ENCODE results near the gene ACADSB. TPM values are rescaled to one million over a fixed set of nuclear protein-coding genes. Genes with fewer than 3 reads are reported as not detected.

ACADSB gene
- total RNA-seq, 4 donors from 2014 or later: 8.8 to 20.5 (median 18.1) TPM

DNA sequence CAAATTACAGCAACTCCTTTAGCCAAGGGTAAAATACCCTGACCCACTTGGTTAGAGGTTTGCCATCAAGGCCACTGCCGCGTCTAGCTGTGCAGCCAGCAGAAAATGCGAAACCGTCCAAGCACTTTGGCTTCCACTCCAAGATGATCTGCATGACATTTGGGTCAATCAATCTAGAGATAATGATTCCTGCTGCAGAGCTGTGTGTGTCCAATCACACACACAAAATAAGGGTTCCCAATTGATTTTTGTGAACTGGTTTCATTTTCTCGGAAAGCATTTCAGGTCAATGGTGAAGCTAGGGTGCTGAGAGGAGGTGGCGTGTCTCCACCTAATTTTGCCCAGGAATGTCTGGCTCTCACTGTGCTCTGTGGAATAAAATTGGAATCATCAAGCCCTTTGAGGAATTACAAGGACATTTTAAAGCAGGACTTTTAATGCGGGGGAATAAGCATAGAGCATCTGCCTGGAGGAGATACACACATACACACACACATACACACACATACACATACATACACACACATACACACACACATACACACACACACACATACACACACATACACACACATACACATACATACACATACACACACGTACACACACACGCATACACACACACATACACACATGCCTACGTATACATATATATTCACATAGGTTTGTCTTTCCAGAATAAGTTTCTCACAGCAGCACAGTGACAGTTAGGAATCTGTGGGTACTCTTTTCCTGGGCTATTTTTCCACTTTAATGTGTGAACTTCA, 59.5 kb downstream of the ACADSB start:
- 85% methylated on average over 10 of the region's 10 CpGs for WGBS, 2 donors
- intact Hi-C loops (cut with DNase I; ENCODE audit: low total_unique reads): no loop called here
- no peak overlapping the region for H3K4me3 ChIP-seq (ENCODE audit: low read depth, poor library complexity, severe bottlenecking)
- DNase-seq (ENCODE audit: low spot score in 2 of 2): no peak
- TF ChIP-seq POLR2A (IDR thresholded peaks at IDR 0.05): no peak
- TF ChIP-seq CTCF (IDR thresholded peaks at IDR 0.05): no peak

- no peak for TF ChIP-seq POLR2A (IDR thresholded peaks at IDR 0.05)
- TF ChIP-seq CTCF (IDR thresholded peaks at IDR 0.05): no peak
- 60% methylated on average over 8 of the region's 8 CpGs for WGBS, 2 donors
- H3K4me3 ChIP-seq (ENCODE audit: low read depth, poor library complexity, severe bottlenecking): no peak overlapping the region
- intact Hi-C loops (cut with DNase I; ENCODE audit: low total_unique reads): no loop called here
- DNase-seq (ENCODE audit: low spot score in 2 of 2): no peak
These were observed 60.6 kb downstream of the ACADSB start for GRCh38 chr10:123069246-123069986.

- WGBS, 2 donors: 77 to 79% methylated on average over 2 to 6 of the region's 6 CpGs
- intact Hi-C loops (cut with DNase I; ENCODE audit: low total_unique reads): no loop called here
- DNase-seq (ENCODE audit: low spot score in 2 of 2): no peak
- TF ChIP-seq POLR2A (IDR thresholded peaks at IDR 0.05) (no peak), CTCF (IDR thresholded peaks at IDR 0.05) (no peak)
- H3K4me3 ChIP-seq (ENCODE audit: low read depth, poor library complexity, severe bottlenecking): no peak overlapping the region
These were observed 64.4 kb downstream of the ACADSB start for GRCh38 chr10:123073187-123073586.

GRCh38 chr10:123074215-123074614, 65.4 kb downstream of the ACADSB start:
- DNase-seq (ENCODE audit: low spot score in 2 of 2): no peak
- intact Hi-C loops (cut with DNase I; ENCODE audit: low total_unique reads): no loop called here
- WGBS, 2 donors: 77 to 80% methylated on average over 5 of the region's 5 CpGs
- H3K4me3 ChIP-seq (ENCODE audit: low read depth, poor library complexity, severe bottlenecking): no peak overlapping the region
- no peak for TF ChIP-seq POLR2A (IDR thresholded peaks at IDR 0.05)
- no peak for TF ChIP-seq CTCF (IDR thresholded peaks at IDR 0.05)

DNA sequence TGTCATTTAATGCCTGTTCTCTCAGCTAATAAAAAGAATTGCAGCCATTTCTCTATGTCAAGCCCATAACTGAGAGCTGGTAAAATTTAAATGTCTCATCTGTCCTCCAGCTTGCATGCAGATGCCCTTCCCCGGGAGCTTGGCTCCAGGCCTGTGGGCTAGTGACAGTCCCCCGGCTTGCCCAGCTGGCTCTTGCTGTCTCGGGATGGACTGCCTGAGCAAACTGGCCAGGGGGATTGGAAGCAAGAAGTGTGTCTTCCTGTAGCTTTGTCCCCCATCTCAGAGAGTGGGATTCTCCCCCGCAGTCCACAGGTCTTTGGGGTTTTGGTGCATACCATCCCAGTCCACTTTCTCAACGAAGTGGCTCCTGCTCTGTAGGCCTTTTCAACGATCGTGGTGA, 73.1 kb downstream of the ACADSB start:
- DNase-seq (ENCODE audit: low spot score in 2 of 2): peak in 1 of 2 donors; percentile 60
- intact Hi-C loops (cut with DNase I; ENCODE audit: low total_unique reads): no loop called here
- TF ChIP-seq CTCF (IDR thresholded peaks at IDR 0.05) (no peak), POLR2A (IDR thresholded peaks at IDR 0.05) (no peak)
- H3K4me3 ChIP-seq (ENCODE audit: low read depth, poor library complexity, severe bottlenecking): no peak overlapping the region
- 54 to 75% methylated on average over 7 of the region's 7 CpGs for WGBS, 2 donors
